ENCODE results near the gene SIK3. TPM values are rescaled to one million over a fixed set of nuclear protein-coding genes. Genes with fewer than 3 reads are reported as not detected.
A peak's percentile ranks its signal among the peaks of the same experiment; 100 is the strongest.

The SIK3 gene
- total RNA-seq, 2 donors from 2014 or later = 26.2 to 77.6 TPM

- no peak for DNase-seq (ENCODE audit: low spot score)
- H3K9me3 ChIP-seq = no peaks in the 10 kb centered on the region
- WGBS = 77% methylated on average over 3 of the region's 3 CpGs
- H3K4me3 ChIP-seq = no peak overlapping the region
- no peaks in the 10 kb centered on the region for H3K27me3 ChIP-seq (replicated peaks; ENCODE audit: insufficient read depth)
- H3K4me1 ChIP-seq (replicated peaks) = no peaks in the 10 kb centered on the region
- H3K27ac ChIP-seq = no peak overlapping the region
- no peaks in the 10 kb centered on the region for H3K36me3 ChIP-seq
- TF ChIP-seq POLR2A (IDR thresholded peaks at IDR 0.05) = no peak
- peak; percentile 17 for TF ChIP-seq POLR2AphosphoS5 (IDR thresholded peaks at IDR 0.05)
- intact Hi-C loops (cut with DNase I) = no loop called here
Measured at GRCh38 chr11:117076941-117077691, 21.1 kb downstream of the SIK3 start.

GRCh38 chr11:117075186-117075585 is 23.0 kb downstream of the SIK3 start:
- TF ChIP-seq CTCF (IDR thresholded peaks at IDR 0.05) (no peak), POLR2AphosphoS5 (IDR thresholded peaks at IDR 0.05) (no peak), POLR2A (IDR thresholded peaks at IDR 0.05) (no peak)
- WGBS = 85% methylated on average over 1 of the region's 1 CpG

GRCh38 chr11:117074119-117074518 is 24.1 kb downstream of the SIK3 start:
- no peaks in the 10 kb centered on the region for H3K9me3 ChIP-seq
- peaks cover 2% of the 10 kb centered on the region for H3K4me1 ChIP-seq (replicated peaks)
- no peaks in the 10 kb centered on the region for H3K36me3 ChIP-seq
- no peak overlapping the region for H3K4me3 ChIP-seq
- DNase-seq (ENCODE audit: low spot score) = no peak
- no peak overlapping the region for H3K27ac ChIP-seq
- intact Hi-C loops (cut with DNase I) = no loop called here
- TF ChIP-seq POLR2AphosphoS5 (IDR thresholded peaks at IDR 0.05) = no peak
- TF ChIP-seq POLR2A (IDR thresholded peaks at IDR 0.05) = no peak
- TF ChIP-seq CTCF (IDR thresholded peaks at IDR 0.05) = no peak
- H3K27me3 ChIP-seq (replicated peaks; ENCODE audit: insufficient read depth) = no peaks in the 10 kb centered on the region

More at GRCh38 chr11:117075186-117075585, 23.0 kb downstream of the SIK3 start:
- intact Hi-C loops (cut with DNase I) = no loop called here
- no peaks in the 10 kb centered on the region for H3K36me3 ChIP-seq
- no peaks in the 10 kb centered on the region for H3K27me3 ChIP-seq (replicated peaks; ENCODE audit: insufficient read depth)
- no peaks in the 10 kb centered on the region for H3K9me3 ChIP-seq
- DNase-seq (ENCODE audit: low spot score) = no peak
- no peak overlapping the region for H3K27ac ChIP-seq
- H3K4me1 ChIP-seq (replicated peaks) = peaks cover 2% of the 10 kb centered on the region
- no peak overlapping the region for H3K4me3 ChIP-seq

GRCh38 chr11:117073539-117073938 is 24.7 kb downstream of the SIK3 start:
- intact Hi-C loops (cut with DNase I) = no loop called here
- DNase-seq (ENCODE audit: low spot score) = no peak
- no peaks in the 10 kb centered on the region for H3K9me3 ChIP-seq
- peaks cover 2% of the 10 kb centered on the region for H3K4me1 ChIP-seq (replicated peaks)
- H3K27me3 ChIP-seq (replicated peaks; ENCODE audit: insufficient read depth) = no peaks in the 10 kb centered on the region
- H3K27ac ChIP-seq = no peak overlapping the region
- TF ChIP-seq POLR2AphosphoS5 (IDR thresholded peaks at IDR 0.05) = no peak
- TF ChIP-seq CTCF (IDR thresholded peaks at IDR 0.05) = no peak
- no peak for TF ChIP-seq POLR2A (IDR thresholded peaks at IDR 0.05)
- WGBS = 48% methylated on average over 2 of the region's 2 CpGs
- H3K4me3 ChIP-seq = no peak overlapping the region
- no peaks in the 10 kb centered on the region for H3K36me3 ChIP-seq

GRCh38 chr11:117072517-117073461 is 25.4 kb downstream of the SIK3 start:
- Histone ChIP-seq H3K27ac (no peak overlapping the region), H3K36me3 (no peaks in the 10 kb centered on the region), H3K4me1 (replicated peaks) (peaks cover 2% of the 10 kb centered on the region), H3K4me3 (no peak overlapping the region), H3K27me3 (replicated peaks; ENCODE audit: insufficient read depth) (no peaks in the 10 kb centered on the region), H3K9me3 (no peaks in the 10 kb centered on the region)
- TF ChIP-seq POLR2A (IDR thresholded peaks at IDR 0.05) (no peak), POLR2AphosphoS5 (IDR thresholded peaks at IDR 0.05) (peak; percentile 32), CTCF (IDR thresholded peaks at IDR 0.05) (no peak)
- WGBS = 83% methylated on average over 5 of the region's 5 CpGs
- intact Hi-C loops (cut with DNase I) = no loop called here
- no peak for DNase-seq (ENCODE audit: low spot score)

Measured in prostate gland (tissue), 2 donors.